Osteocyte (in vitro differentiated cells): ENCODE measurements around the gene MYRIP. TPM values are rescaled to one million over a fixed set of nuclear protein-coding genes. Genes with fewer than 3 reads are reported as not detected.
A peak's percentile ranks its signal among the peaks of the same experiment; 100 is the strongest.

ENCODE experiments used
- DNase-seq: peaks from one replicate; pipeline ENCODE4 v3.0.0; 2021; ENCODE audit warnings: mixed read lengths; ENCODE audit not compliant: unreplicated experiment; ENCODE audit errors: extremely low spot score
- H3K27ac Mint-ChIP-seq: one replicate; pipeline ENCODE4 v1.8.0; 2021; ENCODE audit warnings: mild to moderate bottlenecking, mixed read lengths; ENCODE audit not compliant: unreplicated experiment
- H3K27me3 Mint-ChIP-seq: one replicate; pipeline ENCODE4 v1.8.0; 2021; ENCODE audit warnings: mixed read lengths; ENCODE audit not compliant: unreplicated experiment
- H3K36me3 Mint-ChIP-seq: one replicate; pipeline ENCODE4 v1.8.0; 2021; ENCODE audit warnings: mixed read lengths; ENCODE audit not compliant: unreplicated experiment
- H3K4me1 Mint-ChIP-seq: one replicate; pipeline ENCODE4 v1.8.0; 2021; ENCODE audit warnings: mixed read lengths; ENCODE audit not compliant: unreplicated experiment
- H3K4me3 Mint-ChIP-seq: one replicate; pipeline ENCODE4 v1.8.0; 2021; ENCODE audit warnings: mild to moderate bottlenecking, moderate library complexity, mixed read lengths; ENCODE audit not compliant: unreplicated experiment
- H3K9me3 Mint-ChIP-seq: one replicate; pipeline ENCODE4 v1.8.0; 2021; ENCODE audit warnings: mixed read lengths; ENCODE audit not compliant: unreplicated experiment
- total RNA-seq: library from RNA; stranded (reverse); gene quantifications from 2 replicates; pipeline ENCODE4 v1.2.1, GENCODE V29; 2021
- TF ChIP-seq, protein P1 (sequence below): fragments of 200-600 bp; sonication (generic); IDR thresholded peaks from 2 replicates; pipeline ENCODE4 v1.5.0; 2021; ENCODE audit warnings: antibody characterized with exemption, mild to moderate bottlenecking, moderate library complexity

MYRIP gene
- total RNA-seq, 1 donor from 2014 or later: 0.62 TPM

DNA sequence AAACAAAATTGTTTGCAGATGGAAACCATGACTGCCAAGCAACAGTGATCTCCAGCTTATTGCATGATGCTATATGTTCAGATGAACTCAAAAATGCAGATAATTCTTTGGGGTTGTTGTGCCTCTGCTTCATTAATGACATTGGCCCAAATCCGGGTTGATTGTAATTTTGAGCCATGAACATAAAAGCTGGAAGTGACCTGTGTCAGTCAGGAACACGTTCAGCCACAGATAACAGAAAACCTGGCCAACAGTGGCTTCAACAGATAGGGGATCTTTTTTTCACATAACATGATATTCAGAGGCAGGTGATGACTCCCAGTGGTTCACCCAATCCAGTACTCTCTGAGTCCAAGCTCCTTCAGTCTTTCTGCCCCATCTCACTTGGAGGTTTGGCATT is 423.2 kb downstream of the MYRIP start:
- H3K9me3 Mint-ChIP-seq: no peaks in the 10 kb centered on the region
- H3K4me1 Mint-ChIP-seq: no peaks in the 10 kb centered on the region
- no peaks in the 10 kb centered on the region for H3K27me3 Mint-ChIP-seq
- H3K27ac Mint-ChIP-seq: no peak overlapping the region
- TF ChIP-seq, protein P1, sequence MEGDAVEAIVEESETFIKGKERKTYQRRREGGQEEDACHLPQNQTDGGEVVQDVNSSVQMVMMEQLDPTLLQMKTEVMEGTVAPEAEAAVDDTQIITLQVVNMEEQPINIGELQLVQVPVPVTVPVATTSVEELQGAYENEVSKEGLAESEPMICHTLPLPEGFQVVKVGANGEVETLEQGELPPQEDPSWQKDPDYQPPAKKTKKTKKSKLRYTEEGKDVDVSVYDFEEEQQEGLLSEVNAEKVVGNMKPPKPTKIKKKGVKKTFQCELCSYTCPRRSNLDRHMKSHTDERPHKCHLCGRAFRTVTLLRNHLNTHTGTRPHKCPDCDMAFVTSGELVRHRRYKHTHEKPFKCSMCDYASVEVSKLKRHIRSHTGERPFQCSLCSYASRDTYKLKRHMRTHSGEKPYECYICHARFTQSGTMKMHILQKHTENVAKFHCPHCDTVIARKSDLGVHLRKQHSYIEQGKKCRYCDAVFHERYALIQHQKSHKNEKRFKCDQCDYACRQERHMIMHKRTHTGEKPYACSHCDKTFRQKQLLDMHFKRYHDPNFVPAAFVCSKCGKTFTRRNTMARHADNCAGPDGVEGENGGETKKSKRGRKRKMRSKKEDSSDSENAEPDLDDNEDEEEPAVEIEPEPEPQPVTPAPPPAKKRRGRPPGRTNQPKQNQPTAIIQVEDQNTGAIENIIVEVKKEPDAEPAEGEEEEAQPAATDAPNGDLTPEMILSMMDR: no peak
- no peaks in the 10 kb centered on the region for H3K36me3 Mint-ChIP-seq
- no peak for DNase-seq
- H3K4me3 Mint-ChIP-seq: no peak overlapping the region

DNA sequence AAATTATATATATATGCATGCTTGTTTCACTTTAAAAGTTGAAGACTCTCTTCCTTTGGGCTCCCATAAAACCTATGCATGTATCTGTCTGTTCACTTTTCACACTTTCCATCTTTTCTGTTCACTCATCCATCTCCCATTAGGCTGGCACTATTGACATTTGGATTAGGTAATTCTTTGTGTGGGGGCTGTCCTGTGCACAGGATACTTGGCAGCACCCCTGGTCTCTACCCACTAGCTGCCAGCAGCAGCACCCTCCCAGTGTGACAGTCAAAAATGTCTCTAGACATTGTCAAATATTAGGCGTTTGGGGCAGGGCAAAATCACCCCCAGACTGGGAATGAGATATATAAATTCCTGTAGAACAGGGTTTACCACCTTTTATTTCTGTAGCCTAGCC is 427.8 kb downstream of the MYRIP start:
- no peak overlapping the region for H3K27ac Mint-ChIP-seq
- no peak for DNase-seq
- no peaks in the 10 kb centered on the region for H3K27me3 Mint-ChIP-seq
- no peaks in the 10 kb centered on the region for H3K36me3 Mint-ChIP-seq
- H3K4me3 Mint-ChIP-seq: no peak overlapping the region
- TF ChIP-seq, protein P1: no peak
- H3K9me3 Mint-ChIP-seq: no peaks in the 10 kb centered on the region
- no peaks in the 10 kb centered on the region for H3K4me1 Mint-ChIP-seq

DNA sequence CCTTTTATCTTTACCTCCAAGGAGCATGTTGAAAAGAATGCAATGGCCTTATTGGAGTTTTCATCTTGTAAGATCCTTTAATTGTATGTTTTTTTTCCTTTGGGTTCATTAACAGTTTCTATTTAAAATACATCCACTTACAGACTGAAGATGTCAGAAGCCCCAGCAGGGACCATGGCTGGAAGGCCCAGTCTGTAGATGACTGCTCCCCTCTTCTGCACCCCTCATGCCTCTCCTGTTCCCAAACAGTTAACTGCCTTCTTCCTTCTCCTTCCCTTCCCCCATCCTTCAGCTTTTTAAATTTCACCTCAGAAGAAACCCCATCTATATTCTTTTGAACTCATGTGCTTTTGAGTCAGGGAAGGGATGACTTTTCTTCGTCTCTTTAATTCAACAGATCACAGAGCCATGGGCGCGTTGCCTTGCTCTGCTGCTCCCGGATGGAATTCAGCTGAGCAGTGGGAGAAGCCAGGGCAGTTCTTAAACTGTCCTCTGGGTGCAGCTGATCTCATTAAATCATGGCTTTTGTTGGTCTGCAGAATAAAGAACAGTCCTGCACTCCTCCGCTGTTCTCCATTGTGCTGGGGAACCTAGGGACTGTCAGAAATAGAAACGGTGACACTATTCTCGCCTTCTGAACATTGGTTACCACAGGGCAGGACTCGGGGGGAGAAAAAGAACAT is 428.6 kb downstream of the MYRIP start:
- Mint-ChIP-seq H3K4me1 (no peaks in the 10 kb centered on the region), H3K27me3 (no peaks in the 10 kb centered on the region), H3K36me3 (no peaks in the 10 kb centered on the region), H3K9me3 (no peaks in the 10 kb centered on the region), H3K27ac (no peak overlapping the region), H3K4me3 (no peak overlapping the region)
- TF ChIP-seq, protein P1: peak; percentile 12
- DNase-seq: no peak

DNA sequence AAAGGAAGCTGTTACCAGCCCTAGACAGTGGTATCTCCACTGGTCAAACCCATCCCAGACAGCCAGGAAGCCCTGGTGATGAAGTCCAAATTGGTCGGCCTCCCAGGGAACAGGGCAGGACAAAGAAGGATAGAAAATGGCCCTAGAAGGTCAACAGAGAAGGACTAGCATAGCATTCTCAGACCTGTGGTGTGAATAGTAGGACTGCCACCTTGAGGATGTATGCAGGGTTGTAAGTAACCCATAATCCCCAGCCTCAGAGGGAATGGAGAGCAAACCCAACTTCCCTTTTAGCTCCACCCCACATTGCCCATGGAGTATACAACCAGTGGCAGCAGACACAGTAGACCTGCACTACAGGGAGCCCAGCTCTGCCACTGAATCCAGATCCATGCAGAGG is 431.5 kb downstream of the MYRIP start:
- Mint-ChIP-seq H3K36me3 (no peaks in the 10 kb centered on the region), H3K4me3 (no peak overlapping the region), H3K4me1 (no peaks in the 10 kb centered on the region), H3K27me3 (peaks cover 3% of the 10 kb centered on the region), H3K27ac (no peak overlapping the region), H3K9me3 (no peaks in the 10 kb centered on the region)
- TF ChIP-seq, protein P1: no peak
- no peak for DNase-seq

DNA sequence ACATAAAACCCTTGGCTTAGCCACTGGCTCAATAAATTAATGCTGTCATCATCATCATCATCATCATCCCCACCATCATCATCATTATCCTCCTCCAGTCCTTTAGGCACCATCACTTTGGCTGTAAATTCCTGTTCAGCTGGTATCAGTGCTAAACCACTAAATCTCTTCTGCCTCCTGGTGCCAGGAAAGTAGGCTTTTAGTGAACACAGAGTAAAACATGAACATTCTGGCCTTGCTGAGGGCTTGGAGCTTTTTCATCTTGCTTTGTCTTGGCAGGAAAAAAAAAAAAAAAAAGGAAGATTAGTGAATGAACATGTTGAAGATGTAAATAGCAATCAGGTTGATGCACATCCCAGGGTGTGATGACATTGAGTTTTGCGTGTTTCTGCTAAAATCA is 432.8 kb downstream of the MYRIP start:
- H3K4me3 Mint-ChIP-seq: no peak overlapping the region
- H3K9me3 Mint-ChIP-seq: no peaks in the 10 kb centered on the region

More for the DNA sequence above, 432.8 kb downstream of the MYRIP start:
- TF ChIP-seq, protein P1: no peak
- Mint-ChIP-seq H3K27me3 (peaks cover 3% of the 10 kb centered on the region), H3K27ac (no peak overlapping the region), H3K4me1 (no peaks in the 10 kb centered on the region), H3K36me3 (no peaks in the 10 kb centered on the region)
- DNase-seq: no peak
